IPS DF 6.9 (cell line): ENCODE measurements around the gene ASXL1.
A peak's percentile ranks its signal among the peaks of the same experiment; 100 is the strongest.

Source experiments
- DNase-seq: peaks from one replicate; pipeline ENCODE4 v3.0.0-alpha.2; 2013; ENCODE audit warnings: low read depth, low spot score
- H3K27ac ChIP-seq: one replicate; pipeline ENCODE4 v1.5.1; 2013; ENCODE audit warnings: low read length, control low read depth
- H3K27me3 ChIP-seq: 2 replicates; pipeline ENCODE4 v1.6.1; 2013; ENCODE audit warnings: mild to moderate bottlenecking, low read length; ENCODE audit not compliant: control insufficient read depth, insufficient read depth
- H3K36me3 ChIP-seq: 2 replicates; pipeline ENCODE4 v1.6.1; 2013; ENCODE audit warnings: low read length; ENCODE audit not compliant: control insufficient read depth, insufficient read depth
- H3K4me1 ChIP-seq: 2 replicates; pipeline ENCODE4 v1.6.1; 2013; ENCODE audit warnings: low read length; ENCODE audit not compliant: control insufficient read depth, insufficient read depth
- H3K4me3 ChIP-seq: 2 replicates; pipeline ENCODE4 v1.5.1; 2013; ENCODE audit warnings: mild to moderate bottlenecking, low read length
- H3K9me3 ChIP-seq: 2 replicates; pipeline ENCODE4 v1.6.1; 2013; ENCODE audit warnings: low read length, inconsistent platforms; ENCODE audit not compliant: control insufficient read depth, insufficient read depth
- WGBS: extraction: QIAGEN DNeasy Blood & Tissue Kit; methylation state at CpG from one replicate; pipeline ENCODE4 v1.1.7; 2013; ENCODE audit warnings: mixed read lengths, missing lambda C conversion rate; ENCODE audit not compliant: insufficient read length, insufficient coverage; 5-methylcytosine and 5-hydroxymethylcytosine counted together

ASXL1 gene

DNA sequence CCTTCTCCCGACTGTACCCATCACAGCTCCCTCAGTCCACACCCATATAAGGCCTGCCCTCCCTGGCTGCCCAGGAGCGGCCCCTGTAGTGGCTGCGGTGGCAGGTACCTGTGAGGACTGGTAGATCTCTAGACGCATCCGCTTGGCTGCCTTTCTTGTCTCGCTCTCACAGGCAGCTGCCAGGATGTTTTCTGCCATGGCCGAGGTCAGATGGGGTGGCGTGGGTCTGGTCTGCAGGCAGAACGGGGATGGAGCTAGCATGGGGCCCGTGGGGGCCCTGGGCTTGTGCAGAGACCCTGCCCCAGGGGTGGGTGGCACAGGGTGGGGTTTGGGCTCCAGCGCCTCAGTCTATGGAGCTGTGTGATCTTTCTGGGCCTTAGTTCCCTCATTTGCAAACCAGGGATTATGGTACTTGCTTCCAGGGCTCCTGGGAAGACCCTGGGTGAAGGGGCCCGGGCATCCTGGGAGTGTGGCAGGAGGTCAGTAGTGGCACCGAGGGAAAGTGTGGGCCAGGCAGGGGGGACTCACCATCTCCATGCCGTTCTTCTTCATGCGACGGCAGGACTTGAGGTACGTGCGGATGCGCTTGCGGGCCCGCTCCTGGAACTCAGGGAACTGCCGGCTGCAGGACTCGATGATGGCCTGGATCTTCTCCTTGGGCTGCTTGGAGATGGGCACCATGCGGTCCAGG is 94.8 kb downstream of the ASXL1 start:
- DNase-seq: no peak
- Histone ChIP-seq H3K27ac (no peak overlapping the region), H3K4me1 (peaks cover 2% of the 10 kb centered on the region; the same call in 1 of the 2 replicates), H3K27me3 (no peaks in the 10 kb centered on the region), H3K36me3 (peaks cover 16% of the 10 kb centered on the region; the same call in 1 of the 2 replicates), H3K4me3 (no peak overlapping the region), H3K9me3 (no peaks in the 10 kb centered on the region)
- WGBS: no CpG with 5 or more reads among the region's 24 CpGs

DNA sequence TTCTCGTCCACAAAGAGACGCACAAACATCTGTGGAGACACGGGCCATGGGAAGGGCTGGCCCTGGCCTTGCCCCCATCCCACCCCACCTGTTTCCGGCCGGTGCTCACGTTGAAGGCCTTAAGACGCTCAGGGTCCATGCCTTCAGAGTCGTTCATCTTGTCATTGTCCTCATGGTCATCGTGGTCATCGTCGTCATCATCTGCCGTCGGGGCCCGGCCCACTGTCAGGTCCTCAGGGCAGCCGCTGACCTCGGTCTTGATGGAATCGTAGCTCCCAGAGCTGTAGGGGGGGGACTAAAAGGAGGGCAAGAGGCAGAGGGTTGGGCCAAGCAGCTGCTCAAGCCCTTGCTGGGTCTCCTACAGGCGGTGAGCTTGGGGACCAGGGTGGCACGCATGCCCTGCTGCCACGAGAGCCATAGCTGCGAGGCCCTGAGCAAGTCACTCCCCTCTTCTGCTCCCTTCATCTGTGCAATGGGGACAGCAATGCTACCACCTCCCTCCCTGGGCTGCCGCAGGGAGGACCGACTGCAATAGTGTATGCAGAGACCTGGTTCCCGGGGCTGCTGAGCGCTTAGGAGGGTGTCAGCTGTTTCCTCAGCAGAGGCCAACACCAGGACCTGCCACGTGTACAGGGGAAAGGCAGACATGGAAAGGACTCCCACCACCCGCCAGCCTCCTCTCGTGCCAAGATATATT is 95.5 kb downstream of the ASXL1 start:
- H3K9me3 ChIP-seq: no peaks in the 10 kb centered on the region
- DNase-seq: no peak
- no peak overlapping the region for H3K4me3 ChIP-seq
- H3K4me1 ChIP-seq: peaks cover 8% of the 10 kb centered on the region
- H3K27ac ChIP-seq: no peak overlapping the region
- WGBS: no CpG with 5 or more reads among the region's 28 CpGs
- no peaks in the 10 kb centered on the region for H3K27me3 ChIP-seq
- H3K36me3 ChIP-seq: peaks cover 16% of the 10 kb centered on the region; the same call in 1 of the 2 replicates

DNA sequence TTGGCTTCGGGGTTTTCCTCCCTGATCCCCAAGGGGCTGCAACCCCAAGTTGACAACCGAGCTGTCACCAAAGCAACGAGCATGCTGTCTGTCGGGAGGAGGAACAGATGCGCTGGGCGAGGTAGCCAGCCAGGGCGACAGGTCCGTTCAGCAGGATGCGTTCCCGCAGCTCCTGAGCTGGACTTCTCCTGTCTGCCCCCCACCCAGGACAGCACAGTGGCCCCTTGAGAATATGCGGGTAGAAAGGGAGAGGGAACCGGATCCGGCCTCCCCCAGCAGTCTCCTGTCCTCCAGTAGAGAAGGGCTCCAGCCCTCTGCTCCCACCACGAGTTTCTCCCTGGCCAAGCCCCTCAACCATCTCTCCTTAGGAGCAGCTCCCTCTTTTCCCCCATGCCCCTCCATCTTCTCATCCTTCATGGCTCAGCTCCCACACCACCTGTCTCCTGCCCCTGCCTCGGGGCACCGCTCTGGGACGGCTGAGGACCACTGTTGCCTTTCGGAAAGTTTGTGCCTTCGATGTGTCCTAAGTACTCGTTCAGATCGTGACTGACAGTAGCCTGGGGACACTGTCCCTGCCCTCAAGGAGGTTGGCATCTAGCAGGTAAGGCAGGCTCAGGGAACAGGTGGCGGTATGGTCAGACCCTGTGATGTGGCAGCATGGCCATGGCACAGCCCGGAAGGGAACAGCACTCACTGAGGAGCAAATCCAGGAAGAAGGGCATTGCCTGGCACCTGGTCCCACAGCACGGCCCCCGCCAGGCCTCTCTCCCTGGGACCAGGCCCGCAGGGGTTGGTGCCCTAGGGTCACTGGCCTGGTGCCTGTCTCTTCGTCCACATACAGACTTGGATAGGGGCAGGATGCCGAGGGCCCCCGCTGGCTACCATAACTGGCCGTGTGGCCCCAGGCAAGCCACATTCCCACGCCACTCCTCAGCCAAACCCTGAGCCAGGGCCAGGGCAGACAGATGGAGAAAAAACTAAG is 96.3 kb downstream of the ASXL1 start:
- no peak for DNase-seq
- Histone ChIP-seq H3K9me3 (no peaks in the 10 kb centered on the region), H3K36me3 (peaks cover 16% of the 10 kb centered on the region; the same call in 1 of the 2 replicates), H3K27me3 (no peaks in the 10 kb centered on the region), H3K4me3 (no peak overlapping the region), H3K27ac (no peak overlapping the region), H3K4me1 (peaks cover 9% of the 10 kb centered on the region)
- WGBS: no CpG with 5 or more reads among the region's 31 CpGs

DNA sequence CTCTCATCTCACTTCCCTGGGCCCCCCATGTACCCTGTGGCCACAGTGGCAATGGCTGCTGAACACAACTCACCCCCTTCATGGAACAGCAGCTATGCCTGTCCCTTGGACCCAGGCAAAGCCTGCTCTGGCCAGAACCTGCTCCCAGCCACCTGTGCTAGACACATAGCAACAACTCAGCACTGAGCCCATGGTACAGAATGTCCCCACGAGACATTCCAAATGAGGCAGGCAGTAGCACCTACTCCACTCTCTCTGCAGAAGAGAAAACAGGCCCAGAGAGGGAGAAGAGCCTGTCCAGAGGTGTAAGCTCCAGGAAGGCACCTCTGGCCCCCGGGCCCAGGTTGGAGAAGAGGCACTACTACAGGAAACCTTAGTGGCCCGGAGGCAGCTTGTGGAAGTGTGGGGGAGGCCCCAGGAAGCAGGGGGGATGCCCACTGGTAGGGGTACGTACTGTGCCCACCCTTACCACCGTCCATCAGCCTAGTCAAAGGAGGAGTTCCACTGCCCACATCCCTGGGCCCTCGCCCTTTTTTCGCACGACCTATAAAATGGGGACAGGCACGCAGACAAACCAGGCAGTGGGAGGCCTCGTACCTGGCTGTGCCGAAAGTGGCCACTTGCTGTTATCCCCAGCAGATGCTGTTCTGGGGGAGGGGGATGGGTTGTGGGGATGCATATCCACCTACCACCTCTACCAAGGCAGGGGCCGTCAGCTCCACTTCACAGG is 97.2 kb downstream of the ASXL1 start:
- no peaks in the 10 kb centered on the region for H3K27me3 ChIP-seq
- no peak overlapping the region for H3K4me3 ChIP-seq
- no CpG with 5 or more reads among the region's 12 CpGs for WGBS
- DNase-seq: no peak
- H3K27ac ChIP-seq: no peak overlapping the region
- H3K4me1 ChIP-seq: peaks cover 9% of the 10 kb centered on the region
- H3K36me3 ChIP-seq: peaks cover 16% of the 10 kb centered on the region; the same call in 1 of the 2 replicates
- H3K9me3 ChIP-seq: no peaks in the 10 kb centered on the region

DNA sequence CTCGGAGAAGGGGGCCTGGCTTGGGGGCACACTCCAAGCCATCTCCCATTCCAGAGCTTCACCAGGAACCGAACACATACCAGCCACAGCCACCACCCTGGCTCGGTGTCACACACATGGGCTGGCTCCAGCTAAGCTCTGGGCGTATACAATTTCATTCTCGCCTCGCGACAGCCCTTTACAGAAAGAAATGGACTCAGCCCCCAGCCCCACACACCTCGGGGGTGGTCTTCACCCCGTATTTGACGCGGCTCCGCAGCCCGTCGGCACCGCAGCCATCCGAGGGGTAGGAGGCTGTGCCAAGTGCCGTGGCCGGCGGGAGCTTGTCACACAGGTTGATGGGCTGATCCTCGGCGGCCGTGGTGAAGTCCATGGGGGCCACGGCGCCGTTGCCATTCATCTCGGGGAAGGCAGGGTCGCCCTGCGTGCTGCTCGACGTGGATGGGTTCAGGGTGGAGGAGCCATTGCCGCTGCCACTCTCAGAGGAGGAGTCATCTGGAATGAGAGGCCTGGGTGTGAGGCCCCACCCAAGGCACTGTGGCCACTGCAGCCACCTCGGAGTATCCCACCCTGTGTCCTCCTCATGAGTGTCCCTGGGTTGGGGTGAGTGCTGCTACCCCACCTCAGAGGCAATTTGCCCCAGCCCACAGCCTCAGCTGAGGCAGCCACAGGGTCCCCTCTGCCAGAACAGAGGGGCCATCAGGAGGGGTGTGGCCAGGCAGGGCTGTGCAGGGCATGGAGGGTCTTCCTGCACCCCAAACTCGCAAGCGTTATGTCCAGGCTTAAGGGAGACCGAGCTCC is 98.0 kb downstream of the ASXL1 start:
- no peak overlapping the region for H3K27ac ChIP-seq
- DNase-seq: no peak
- no CpG with 5 or more reads among the region's 35 CpGs for WGBS
- H3K27me3 ChIP-seq: no peaks in the 10 kb centered on the region
- H3K36me3 ChIP-seq: peaks cover 16% of the 10 kb centered on the region; the same call in 1 of the 2 replicates
- H3K4me3 ChIP-seq: no peak overlapping the region
- peaks cover 9% of the 10 kb centered on the region for H3K4me1 ChIP-seq
- H3K9me3 ChIP-seq: no peaks in the 10 kb centered on the region

DNA sequence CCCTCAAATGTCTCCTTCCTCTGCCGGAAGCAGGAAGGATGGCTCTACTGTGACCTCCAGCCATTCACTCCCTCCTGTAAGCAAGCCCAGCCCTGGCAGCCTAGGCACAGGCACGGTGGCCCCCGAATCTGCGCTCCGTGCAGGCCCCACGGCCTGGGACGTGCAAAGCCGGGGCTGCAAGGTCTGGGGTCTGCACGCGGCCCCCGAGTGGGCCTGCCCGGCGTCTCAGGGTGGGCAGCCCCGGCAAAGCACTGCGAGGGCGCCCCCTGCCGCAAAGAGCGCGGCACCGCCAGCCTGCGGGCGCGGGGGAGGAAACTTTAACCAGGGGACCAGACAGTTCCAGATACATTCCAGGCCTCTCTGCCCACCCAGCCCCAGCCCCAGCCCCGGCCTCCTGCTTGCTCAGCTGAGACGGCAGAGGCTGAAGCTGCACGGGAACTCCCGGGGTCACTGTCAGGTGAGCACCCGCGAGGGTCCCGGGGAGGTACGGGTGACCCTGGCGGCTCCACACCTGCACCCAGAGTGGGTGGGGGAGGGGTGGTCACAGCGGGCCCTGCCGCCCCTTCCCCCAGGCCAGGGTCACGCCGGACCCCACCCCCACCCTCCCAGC is 98.8 kb downstream of the ASXL1 start:
- H3K27ac ChIP-seq: no peak overlapping the region
- peak; percentile 37 for DNase-seq
- H3K36me3 ChIP-seq: peaks cover 13% of the 10 kb centered on the region; the same call in 1 of the 2 replicates
- peak overlapping the region; percentile 36; the same call in 1 of the 2 replicates for H3K4me3 ChIP-seq
- H3K4me1 ChIP-seq: peaks cover 9% of the 10 kb centered on the region
- H3K27me3 ChIP-seq: no peaks in the 10 kb centered on the region
- H3K9me3 ChIP-seq: no peaks in the 10 kb centered on the region
- no CpG with 5 or more reads among the region's 36 CpGs for WGBS

DNA sequence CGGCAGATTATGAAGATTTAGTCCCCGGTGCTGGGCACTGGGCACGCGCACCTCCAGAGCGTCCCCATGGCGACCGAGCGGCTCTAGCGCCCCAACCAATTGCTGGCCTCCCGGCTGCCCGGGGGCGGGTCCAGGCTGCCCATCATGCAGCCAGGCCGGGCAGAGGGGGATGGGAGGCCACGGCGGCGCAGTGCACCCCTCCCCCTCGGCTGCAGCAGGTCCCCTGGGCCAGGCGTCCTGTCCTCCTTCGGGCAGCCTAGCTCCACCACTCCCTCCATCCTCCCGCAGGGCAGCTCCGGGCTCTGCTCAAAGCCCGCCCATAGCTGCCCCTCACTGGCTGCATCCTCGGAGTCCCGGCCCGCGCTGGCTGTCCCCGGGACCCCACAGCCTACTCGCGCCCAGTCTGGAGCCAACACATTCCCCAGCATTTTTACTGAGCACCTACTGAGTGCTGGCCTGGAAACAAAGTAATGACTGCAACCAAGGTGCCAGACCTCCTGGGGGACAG is 99.4 kb downstream of the ASXL1 start:
- peak; percentile 66 for DNase-seq
- Histone ChIP-seq H3K27ac (no peak overlapping the region), H3K27me3 (no peaks in the 10 kb centered on the region), H3K4me1 (peaks cover 9% of the 10 kb centered on the region), H3K9me3 (no peaks in the 10 kb centered on the region), H3K36me3 (peaks cover 9% of the 10 kb centered on the region; the same call in 1 of the 2 replicates), H3K4me3 (peak overlapping the region; percentile 36; the same call in 1 of the 2 replicates)
- WGBS: no CpG with 5 or more reads among the region's 29 CpGs

DNA sequence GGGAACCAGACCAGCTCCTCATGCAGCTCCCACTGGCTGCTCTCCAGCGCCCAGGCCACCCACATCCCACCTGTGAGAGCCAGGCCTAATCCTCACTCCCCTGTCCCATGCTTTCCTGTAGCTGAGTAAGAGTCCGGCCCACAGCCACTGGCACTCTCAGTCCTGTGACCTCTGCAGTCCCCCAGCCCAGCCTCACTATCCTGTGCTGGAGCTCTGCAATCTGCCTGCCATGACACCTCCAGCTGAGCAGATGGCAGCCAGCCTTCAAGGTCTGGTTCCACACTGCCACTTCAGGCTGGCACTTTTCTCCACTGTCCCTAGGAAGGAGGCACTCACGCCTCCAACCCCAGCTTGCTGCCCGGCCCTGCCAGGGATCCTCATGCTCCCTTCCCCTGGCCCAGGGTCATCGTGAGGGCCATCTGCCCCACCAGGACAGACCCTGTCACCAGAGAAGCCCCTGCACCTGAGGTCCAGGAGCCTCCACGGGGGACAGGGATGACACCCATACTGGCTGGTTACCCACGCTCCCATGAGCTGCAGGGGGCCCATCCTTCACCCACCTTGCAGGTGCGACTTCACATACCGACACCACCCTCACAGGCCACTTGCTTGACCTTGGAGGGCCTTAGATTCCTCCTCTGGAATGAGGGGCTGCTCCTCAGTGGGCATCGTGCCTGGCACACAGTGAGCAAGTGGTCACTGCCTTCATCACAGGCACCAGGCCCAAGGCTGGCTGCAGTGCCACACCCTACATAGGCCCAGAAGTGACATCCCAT is 100.1 kb downstream of the ASXL1 start:
- Histone ChIP-seq H3K27ac (no peak overlapping the region), H3K9me3 (no peaks in the 10 kb centered on the region), H3K27me3 (no peaks in the 10 kb centered on the region), H3K4me1 (peaks cover 9% of the 10 kb centered on the region), H3K36me3 (peaks cover 2% of the 10 kb centered on the region; the same call in 1 of the 2 replicates), H3K4me3 (no peak overlapping the region)
- WGBS: no CpG with 5 or more reads among the region's 10 CpGs
- DNase-seq: no peak
